Breast epithelium (tissue), 4 donors: ENCODE data around the gene ZFHX3. TPM values are rescaled to one million over a fixed set of nuclear protein-coding genes. Genes with fewer than 3 reads are reported as not detected.

ENCODE experiments used
- DNase-seq, 2 donors: peaks; one replicate each; pipeline ENCODE4 v3.0.0-alpha.2; 2019; ENCODE audit warnings: low spot score in 2 of 2
- H3K27ac ChIP-seq, 2 donors: fragments of 200-600 bp; sonication (generic) in 1 of 2; one replicate each; pipeline ENCODE4 v1.5.1; 2016 to 2019; ENCODE audit warnings: mild to moderate bottlenecking in 1 of 2
- H3K27me3 ChIP-seq, 2 donors: fragments of 200-600 bp; sonication (generic) in 1 of 2; one replicate each; pipeline versions ENCODE4 v1.5.1 to v1.6.0; 2017 to 2019; ENCODE audit warnings: control low read depth in 1 of 2, mild to moderate bottlenecking in 1 of 2
- H3K36me3 ChIP-seq: fragments of 200-600 bp; one replicate; pipeline ENCODE4 v1.5.1; 2019
- H3K4me1 ChIP-seq, 2 donors: fragments of 200-600 bp; sonication (generic); one replicate each; pipeline ENCODE4 v1.5.1; 2016 to 2019; ENCODE audit warnings: control low read depth in 1 of 2
- H3K4me3 ChIP-seq, 3 donors: fragments of 200-600 bp; sonication (generic); 1 replicate in 2 of 3; 2 replicates in 1 of 3; pipeline ENCODE4 v1.5.1; 2016 to 2019; ENCODE audit warnings: mild to moderate bottlenecking in 3 of 3, moderate library complexity in 2 of 3
- H3K9me3 ChIP-seq, 2 donors: fragments of 200-600 bp; sonication (generic) in 1 of 2; one replicate each; pipeline ENCODE4 v1.5.1; 2016 to 2019; ENCODE audit warnings: control low read depth in 1 of 2
- POLR2A ChIP-seq: fragments of 450-650 bp; IDR thresholded peaks from one replicate; pipeline ENCODE4 v1.6.1; 2016; ENCODE audit warnings: antibody characterized with exemption, mild to moderate bottlenecking, moderate library complexity
- POLR2AphosphoS5 ChIP-seq, 3 donors: sonication (generic); formaldehyde crosslinking; IDR thresholded peaks; one replicate each; pipeline ENCODE4 v1.6.1; 2017; ENCODE audit warnings: antibody characterized with exemption in 3 of 3
- intact Hi-C: fragments of 100-400 bp; cut with DNase I; formaldehyde crosslinking; loops from one replicate; pipeline ENCODE4 v1.15.1; 2023; ENCODE audit warnings: low total_unique reads
- total RNA-seq, 3 donors: library from RNA; depleted of rRNA; stranded (reverse); fragments of >200 nt; gene quantifications; one replicate each; pipeline ENCODE4 v1.1.0, GENCODE V29; 2016
- TF ChIP-seq, protein P1 (sequence below), 3 donors: fragments of 450-650 bp; IDR thresholded peaks; one replicate each; pipeline ENCODE4 v1.5.1; 2016 to 2017; ENCODE audit warnings: antibody characterized with exemption in 3 of 3, mild to moderate bottlenecking in 3 of 3, moderate library complexity in 3 of 3

Gene ZFHX3
- total RNA-seq, 3 donors from 2014 or later: 10.8 to 36.0 (median 11.8) TPM

DNA sequence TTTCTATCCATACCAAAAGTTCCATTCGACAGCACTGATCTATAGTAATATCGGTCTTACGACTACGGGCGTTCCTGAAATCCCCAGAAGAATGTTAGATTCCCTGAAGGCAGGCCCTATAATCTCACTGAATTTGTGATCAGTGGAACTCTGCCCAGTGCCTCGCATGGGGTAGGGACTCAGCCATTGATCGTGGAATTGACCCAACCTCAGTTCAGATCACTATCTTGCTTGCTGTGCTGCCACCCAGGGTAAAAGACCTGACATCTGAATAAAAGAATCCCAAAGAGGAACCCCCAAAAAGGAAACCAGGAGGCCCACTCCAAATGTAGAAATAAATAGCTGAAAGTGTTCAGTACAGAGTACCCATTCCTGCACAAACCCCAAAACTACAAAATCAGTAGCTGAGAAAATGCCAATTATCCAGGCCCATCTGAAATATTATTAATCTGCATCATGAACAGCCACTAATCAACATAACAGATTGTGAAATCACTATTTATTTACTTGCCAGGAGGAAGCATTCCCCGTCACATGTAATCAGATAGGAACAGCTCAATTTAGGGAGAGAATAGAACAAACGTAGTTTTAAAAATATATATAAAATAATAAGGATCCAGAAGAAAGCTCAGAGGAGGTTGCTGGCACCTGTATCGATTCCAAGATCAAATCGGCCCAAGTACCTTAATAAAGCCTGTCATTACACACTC lies 221.9 kb downstream of the ZFHX3 start:
- Histone ChIP-seq H3K27me3 (no peaks in the 10 kb centered on the region), H3K9me3 (no peaks in the 10 kb centered on the region), H3K36me3 (no peaks in the 10 kb centered on the region), H3K27ac (no peak overlapping the region), H3K4me1 (no peaks in the 10 kb centered on the region), H3K4me3 (no peak overlapping the region)
- intact Hi-C loops: no loop called here
- TF ChIP-seq POLR2AphosphoS5 (IDR thresholded peaks at IDR 0.05): no peak
- TF ChIP-seq POLR2A: no peak
- TF ChIP-seq, protein P1, sequence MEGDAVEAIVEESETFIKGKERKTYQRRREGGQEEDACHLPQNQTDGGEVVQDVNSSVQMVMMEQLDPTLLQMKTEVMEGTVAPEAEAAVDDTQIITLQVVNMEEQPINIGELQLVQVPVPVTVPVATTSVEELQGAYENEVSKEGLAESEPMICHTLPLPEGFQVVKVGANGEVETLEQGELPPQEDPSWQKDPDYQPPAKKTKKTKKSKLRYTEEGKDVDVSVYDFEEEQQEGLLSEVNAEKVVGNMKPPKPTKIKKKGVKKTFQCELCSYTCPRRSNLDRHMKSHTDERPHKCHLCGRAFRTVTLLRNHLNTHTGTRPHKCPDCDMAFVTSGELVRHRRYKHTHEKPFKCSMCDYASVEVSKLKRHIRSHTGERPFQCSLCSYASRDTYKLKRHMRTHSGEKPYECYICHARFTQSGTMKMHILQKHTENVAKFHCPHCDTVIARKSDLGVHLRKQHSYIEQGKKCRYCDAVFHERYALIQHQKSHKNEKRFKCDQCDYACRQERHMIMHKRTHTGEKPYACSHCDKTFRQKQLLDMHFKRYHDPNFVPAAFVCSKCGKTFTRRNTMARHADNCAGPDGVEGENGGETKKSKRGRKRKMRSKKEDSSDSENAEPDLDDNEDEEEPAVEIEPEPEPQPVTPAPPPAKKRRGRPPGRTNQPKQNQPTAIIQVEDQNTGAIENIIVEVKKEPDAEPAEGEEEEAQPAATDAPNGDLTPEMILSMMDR (IDR thresholded peaks at IDR 0.05): no peak
- no peak for DNase-seq

DNA sequence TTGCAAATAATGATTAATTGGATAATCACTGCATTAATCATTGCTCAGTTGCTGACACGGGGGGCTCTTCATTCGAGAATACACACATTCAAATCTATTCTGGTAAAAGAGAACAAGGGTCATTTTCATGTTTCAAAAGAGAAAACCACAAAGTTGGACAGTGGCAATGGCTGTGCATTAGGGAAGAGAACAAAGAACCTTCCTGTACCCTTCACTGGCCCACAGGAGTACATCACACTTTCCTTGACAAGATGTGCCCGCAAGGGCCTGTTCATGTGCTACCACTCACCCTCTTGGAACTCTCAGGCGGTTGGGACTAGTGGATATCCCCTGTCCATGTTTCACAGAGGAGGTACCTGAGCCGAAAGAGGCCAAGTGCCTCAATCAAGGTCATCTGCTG lies 223.2 kb downstream of the ZFHX3 start:
- Histone ChIP-seq H3K4me3 (no peak overlapping the region), H3K36me3 (no peaks in the 10 kb centered on the region), H3K4me1 (no peaks in the 10 kb centered on the region), H3K27me3 (no peaks in the 10 kb centered on the region), H3K9me3 (no peaks in the 10 kb centered on the region), H3K27ac (no peak overlapping the region)
- no peak for DNase-seq
- intact Hi-C loops: no loop called here
- TF ChIP-seq POLR2A (no peak), POLR2AphosphoS5 (IDR thresholded peaks at IDR 0.05) (no peak)
- TF ChIP-seq, protein P1 (IDR thresholded peaks at IDR 0.05): no peak

DNA sequence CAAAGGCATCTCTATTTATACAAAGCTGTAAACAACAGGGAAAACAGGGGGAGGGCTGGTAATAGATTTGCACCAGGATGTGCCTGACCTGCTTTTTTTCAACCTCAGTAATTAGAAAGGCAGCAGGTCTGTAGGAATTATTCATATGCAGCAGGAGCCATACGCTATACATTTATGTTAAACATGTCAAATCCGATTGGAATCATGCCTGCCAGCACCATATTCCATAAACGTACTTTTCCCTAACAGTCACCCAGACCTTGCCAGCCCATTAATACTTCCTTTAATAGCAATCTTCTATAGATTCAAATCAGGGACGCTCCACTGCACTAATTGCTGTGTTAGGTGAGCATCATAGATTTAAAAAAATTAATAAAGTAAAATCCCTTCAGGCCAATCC lies 223.9 kb downstream of the ZFHX3 start:
- Histone ChIP-seq H3K27me3 (no peaks in the 10 kb centered on the region), H3K36me3 (no peaks in the 10 kb centered on the region), H3K27ac (no peak overlapping the region), H3K4me3 (no peak overlapping the region), H3K4me1 (no peaks in the 10 kb centered on the region), H3K9me3 (no peaks in the 10 kb centered on the region)
- intact Hi-C loops: no loop called here
- TF ChIP-seq POLR2A: no peak
- TF ChIP-seq POLR2AphosphoS5 (IDR thresholded peaks at IDR 0.05): no peak
- TF ChIP-seq, protein P1 (IDR thresholded peaks at IDR 0.05): no peak
- DNase-seq: no peak

DNA sequence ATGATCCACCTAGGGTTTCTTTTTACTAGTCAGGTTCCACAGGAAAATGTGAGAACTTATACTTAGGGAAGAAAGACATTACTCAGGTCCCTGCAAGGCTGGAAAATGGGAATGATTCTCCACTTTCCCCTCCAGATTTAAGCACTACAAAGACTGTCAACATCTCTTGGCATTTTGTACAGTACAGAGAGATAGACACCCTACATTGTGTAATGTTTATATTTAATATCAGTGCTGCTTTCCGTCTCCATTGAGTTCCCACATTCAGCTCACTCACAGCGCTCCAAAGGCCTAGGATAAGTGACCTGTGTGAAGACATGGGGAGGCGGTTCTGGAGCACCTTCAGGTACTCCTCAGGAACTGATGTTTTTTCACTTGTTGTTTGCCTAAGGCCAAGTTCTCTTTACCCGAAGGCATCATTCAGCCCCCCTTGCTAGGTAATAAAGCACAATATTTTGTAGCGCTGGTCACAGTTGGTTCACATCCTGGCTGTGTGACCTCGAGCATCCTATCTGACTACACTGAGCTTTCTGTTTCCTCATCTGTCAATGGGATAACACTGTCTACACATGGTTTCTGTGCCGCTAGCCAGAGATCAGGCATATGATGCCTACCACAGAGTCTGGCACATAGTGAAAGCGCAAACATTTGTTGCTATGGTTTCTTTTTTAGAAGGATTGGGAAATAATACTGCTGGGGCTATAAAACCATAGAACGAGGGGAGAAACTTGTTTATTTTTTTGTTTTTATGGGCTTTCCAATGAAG lies 226.6 kb downstream of the ZFHX3 start:
- no peak for DNase-seq
- H3K4me1 ChIP-seq: no peaks in the 10 kb centered on the region

More for the DNA sequence above, 226.6 kb downstream of the ZFHX3 start:
- H3K27me3 ChIP-seq: no peaks in the 10 kb centered on the region
- no peaks in the 10 kb centered on the region for H3K36me3 ChIP-seq
- H3K4me3 ChIP-seq: no peak overlapping the region
- TF ChIP-seq POLR2A: no peak
- no peak for TF ChIP-seq POLR2AphosphoS5 (IDR thresholded peaks at IDR 0.05)
- TF ChIP-seq, protein P1 (IDR thresholded peaks at IDR 0.05): no peak
- H3K9me3 ChIP-seq: no peaks in the 10 kb centered on the region
- no peak overlapping the region for H3K27ac ChIP-seq
- intact Hi-C loops: no loop called here
